Ascending aorta (tissue), 2 donors: Measurements from ENCODE around the gene SPON1. TPM values are rescaled to one million over a fixed set of nuclear protein-coding genes. Genes with fewer than 3 reads are reported as not detected.

Experiments used
- DNase-seq, 2 donors: peaks; one replicate each; pipeline ENCODE4 v3.0.0-alpha.2; 2019; ENCODE audit warnings: low spot score in 2 of 2
- H3K27ac ChIP-seq, 2 donors: fragments of 200-600 bp; sonication (generic); one replicate each; pipeline ENCODE4 v1.5.1; 2016 to 2017; ENCODE audit warnings: mild to moderate bottlenecking in 1 of 2
- H3K27me3 ChIP-seq: fragments of 200-600 bp; sonication (generic); one replicate; pipeline ENCODE4 v1.5.1; 2017
- H3K36me3 ChIP-seq, 2 donors: fragments of 200-600 bp; sonication (generic); one replicate each; pipeline ENCODE4 v1.5.1; 2016
- H3K4me1 ChIP-seq, 2 donors: fragments of 200-600 bp; sonication (generic); one replicate each; pipeline ENCODE4 v1.5.1; 2016 to 2017; ENCODE audit warnings: mild to moderate bottlenecking in 1 of 2
- H3K4me3 ChIP-seq, 2 donors: fragments of 200-600 bp; sonication (generic); one replicate each; pipeline ENCODE4 v1.5.1; 2016 to 2017; ENCODE audit warnings: mild to moderate bottlenecking in 1 of 2
- H3K9me3 ChIP-seq, 2 donors: fragments of 200-600 bp; sonication (generic); one replicate each; pipeline ENCODE4 v1.5.1; 2016
- CTCF ChIP-seq, 3 experiments: fragments of 200-600 bp in 2 of 3; fragments of 450-650 bp in 1 of 3; sonication (generic) in 2 of 3; IDR thresholded peaks; one replicate each; pipeline ENCODE4 v1.5.1; 2016 to 2019; ENCODE audit warnings: antibody characterized with exemption in 3 of 3, mild to moderate bottlenecking in 1 of 3, moderate library complexity in 1 of 3
- intact Hi-C: fragments of 100-400 bp; cut with DNase I; formaldehyde crosslinking; loops from one replicate; pipeline ENCODE4 v1.15.1; 2023
- total RNA-seq: library from RNA; depleted of rRNA; stranded (reverse); fragments of >200 nt; gene quantifications from one replicate; pipeline ENCODE4 v1.1.0, GENCODE V29; 2016

Gene SPON1
- total RNA-seq, 1 donor from 2014 or later, result 37.8 TPM

GRCh38 chr11:14073849-14074476 is 111.4 kb downstream of the SPON1 start:
- no peak overlapping the region for H3K27ac ChIP-seq
- intact Hi-C loops, result no loop called here
- no peaks in the 10 kb centered on the region for H3K27me3 ChIP-seq
- no peaks in the 10 kb centered on the region for H3K9me3 ChIP-seq
- no peaks in the 10 kb centered on the region for H3K36me3 ChIP-seq
- no peak for TF ChIP-seq CTCF (IDR thresholded peaks at IDR 0.05)
- no peaks in the 10 kb centered on the region for H3K4me1 ChIP-seq
- DNase-seq, result no peak
- H3K4me3 ChIP-seq, result no peak overlapping the region

- Histone ChIP-seq H3K9me3 (no peaks in the 10 kb centered on the region), H3K27ac (no peak overlapping the region)
- TF ChIP-seq CTCF (IDR thresholded peaks at IDR 0.05), result no peak
Observed at GRCh38 chr11:14075118-14076078, 112.9 kb downstream of the SPON1 start.

GRCh38 chr11:14079011-14079410 is 116.5 kb downstream of the SPON1 start:
- Histone ChIP-seq H3K27ac (no peak overlapping the region), H3K4me1 (no peaks in the 10 kb centered on the region), H3K27me3 (no peaks in the 10 kb centered on the region), H3K4me3 (no peak overlapping the region), H3K9me3 (no peaks in the 10 kb centered on the region), H3K36me3 (no peaks in the 10 kb centered on the region)
- no peak for TF ChIP-seq CTCF (IDR thresholded peaks at IDR 0.05)
- intact Hi-C loops, result no loop called here
- no peak for DNase-seq

More at GRCh38 chr11:14075118-14076078, 112.9 kb downstream of the SPON1 start:
- DNase-seq, result no peak
- H3K36me3 ChIP-seq, result no peaks in the 10 kb centered on the region
- H3K27me3 ChIP-seq, result no peaks in the 10 kb centered on the region
- H3K4me3 ChIP-seq, result no peak overlapping the region
- intact Hi-C loops, result no loop called here
- no peaks in the 10 kb centered on the region for H3K4me1 ChIP-seq

GRCh38 chr11:14079797-14080196 is 117.3 kb downstream of the SPON1 start:
- no peak overlapping the region for H3K4me3 ChIP-seq
- H3K27me3 ChIP-seq, result no peaks in the 10 kb centered on the region
- no peak overlapping the region for H3K27ac ChIP-seq
- DNase-seq, result no peak
- intact Hi-C loops, result no loop called here
- no peaks in the 10 kb centered on the region for H3K36me3 ChIP-seq
- no peaks in the 10 kb centered on the region for H3K9me3 ChIP-seq
- no peaks in the 10 kb centered on the region for H3K4me1 ChIP-seq
- TF ChIP-seq CTCF (IDR thresholded peaks at IDR 0.05), result no peak

- H3K27ac ChIP-seq, result no peak overlapping the region
- no peak for TF ChIP-seq CTCF (IDR thresholded peaks at IDR 0.05)
- no peaks in the 10 kb centered on the region for H3K9me3 ChIP-seq
- no peak for DNase-seq
- H3K4me3 ChIP-seq, result no peak overlapping the region
- no peaks in the 10 kb centered on the region for H3K36me3 ChIP-seq
- H3K27me3 ChIP-seq, result no peaks in the 10 kb centered on the region
- intact Hi-C loops, result no loop called here
- H3K4me1 ChIP-seq, result no peaks in the 10 kb centered on the region
Observed at GRCh38 chr11:14081581-14082231, 119.2 kb downstream of the SPON1 start.
